Right lobe of liver (tissue), 6 donors: Measurements from ENCODE around the gene RWDD3. TPM values are rescaled to one million over a fixed set of nuclear protein-coding genes. Genes with fewer than 3 reads are reported as not detected.
A peak's percentile ranks its signal among the peaks of the same experiment; 100 is the strongest.

Experiments
- ATAC-seq, 4 donors: fragments of 200-7000 bp; cut with Tn5 transposase; one replicate each; pipeline ENCODE4 v1.9.1; 2020; ENCODE audit warnings: mild to moderate bottlenecking in 4 of 4, moderate library complexity in 4 of 4
- DNase-seq, 3 donors: peaks; one replicate each; pipeline ENCODE4 v3.0.0-alpha.2; 2020
- H3K27ac ChIP-seq, 3 donors: fragments of 200-600 bp; one replicate each; pipeline ENCODE4 v1.8.0; 2022
- H3K27me3 ChIP-seq, 2 donors: fragments of 200-600 bp; one replicate each; pipeline ENCODE4 v1.8.0; 2022
- H3K36me3 ChIP-seq, 4 donors: fragments of 200-600 bp; sonication (generic) in 1 of 4; one replicate each; pipeline versions ENCODE4 v1.5.1 to v1.8.0; 2017 to 2022; ENCODE audit warnings: control low read depth in 1 of 4
- H3K4me1 ChIP-seq, 4 donors: fragments of 200-600 bp; sonication (generic) in 1 of 4; one replicate each; pipeline versions ENCODE4 v1.5.1 to v1.8.0; 2017 to 2022; ENCODE audit warnings: control low read depth in 1 of 4
- H3K4me3 ChIP-seq, 3 donors: fragments of 200-600 bp; one replicate each; pipeline ENCODE4 v1.8.0; 2022
- H3K9me3 ChIP-seq, 4 donors: fragments of 200-600 bp; sonication (generic) in 1 of 4; one replicate each; pipeline versions ENCODE4 v1.5.1 to v1.8.0; 2017 to 2022; ENCODE audit warnings: control low read depth in 1 of 4
- POLR2A ChIP-seq: fragments of 450-650 bp; IDR thresholded peaks from one replicate; pipeline ENCODE4 v1.6.1; 2017; ENCODE audit warnings: antibody characterized with exemption, mild to moderate bottlenecking
- WGBS: methylation state at CpG from one replicate; pipeline ENCODE4 v1.1.6; 2018; ENCODE audit warnings: low coverage, low lambda C conversion rate; ENCODE audit not compliant: insufficient coverage; ENCODE audit errors: missing lambda C conversion rate; 5-methylcytosine and 5-hydroxymethylcytosine counted together
- intact Hi-C, 2 donors: fragments of 100-400 bp; cut with DNase I; formaldehyde crosslinking; loops; one replicate each; pipeline versions ENCODE4 v1.11.2 to v1.14.1; 2022
- long read RNA-seq: library from polyadenylated mRNA; unstranded; transcript quantifications from one replicate; pipeline ENCODE4 v2.0.0, GENCODE V29; 2019
- total RNA-seq, 6 experiments: library from RNA; depleted of rRNA in 2 of 6; stranded (reverse); fragments of >200 nt in 2 of 6; fragmentation: NEBNext Ultra II Directional in 3 of 6; extraction: Animal tissue kit (Norgen Biotek cat#: 25700) in 3 of 6; gene quantifications; one replicate each; pipeline versions ENCODE4 v1.1.0 to v1.2.4, GENCODE V29; 2016 to 2023
- TF ChIP-seq, protein P1 (sequence below), 4 donors: fragments of 200-600 bp in 3 of 4; fragments of 450-650 bp in 1 of 4; IDR thresholded peaks; one replicate each; pipeline versions ENCODE4 v1.5.1 to v1.8.0; 2016 to 2022; ENCODE audit warnings: antibody characterized with exemption in 4 of 4, mild to moderate bottlenecking in 2 of 4
- donor health status: DM: no; HTN: yes; CAD: no.
- donor health status: DM: no; HTN: no; CAD: no.
- donor health status: DM: no; HTN: no; CAD: no.
- donor health status: DM: no; HTN: yes; CAD: no.
- donor health status: DM: no; HTN: yes; CAD: no.

Gene RWDD3
- 10 to 100 TPM in 2 of 6 experiments, 1 to 10 TPM in 4; 3.3 to 13.2 (median 8.0) TPM for total RNA-seq
- long read RNA-seq = 0 reads

DNA sequence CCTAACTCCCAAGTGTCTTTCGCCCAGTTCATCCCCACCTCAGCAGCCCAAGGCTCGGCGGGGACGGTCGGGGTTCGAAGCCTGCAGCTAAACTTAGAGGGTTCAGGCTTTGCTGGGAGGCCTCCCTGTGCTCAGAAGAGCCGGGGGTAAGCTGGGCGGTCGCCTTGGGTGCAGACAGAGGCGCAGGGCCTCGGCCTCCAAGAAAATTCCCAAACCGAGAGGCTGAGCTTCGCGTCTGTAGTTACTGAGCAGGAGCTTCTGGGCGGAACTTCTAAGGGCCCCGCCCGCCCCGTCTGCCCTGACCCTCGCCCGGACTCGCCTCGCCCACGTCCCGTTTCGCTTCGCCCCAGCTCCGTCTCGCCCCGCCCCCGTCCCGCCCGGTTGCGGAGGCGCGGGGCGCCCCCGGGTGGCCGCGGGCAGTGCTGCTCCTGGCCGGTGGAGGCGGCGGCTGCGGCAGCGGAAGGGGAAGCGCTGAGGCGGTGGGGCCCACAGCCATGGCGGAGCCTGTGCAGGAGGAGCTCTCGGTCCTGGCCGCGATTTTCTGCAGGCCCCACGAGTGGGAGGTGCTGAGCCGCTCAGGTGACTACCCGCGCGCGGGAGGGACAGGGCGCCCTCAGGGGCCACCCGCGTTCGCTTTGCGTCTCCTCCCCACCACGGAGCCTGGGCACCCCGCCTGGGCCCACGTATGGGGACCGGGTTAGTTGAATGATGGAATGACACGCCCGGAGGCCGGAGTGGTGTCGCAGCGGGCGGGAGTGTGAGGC lies at the start of gene RWDD3:
RWDD3 (plus strand) TSS at position 474 of the 764 bp plus-strand sequence; CDS start at position 495, 21 bp downstream.
- peak; percentile 90 to 98 (median 96) for ATAC-seq
- H3K4me3 ChIP-seq = peak within 1 kb of the TSS; percentile 69 to 86 (median 84)
- H3K27ac ChIP-seq = peak within 1 kb of the TSS; percentile 85 to 95 (median 92)
- no peaks in the 10 kb centered on the region for H3K9me3 ChIP-seq
- WGBS = 0% methylated on average over 7 of the region's 71 CpGs
- peak; percentile 75 for TF ChIP-seq POLR2A
- TF ChIP-seq, protein P1, sequence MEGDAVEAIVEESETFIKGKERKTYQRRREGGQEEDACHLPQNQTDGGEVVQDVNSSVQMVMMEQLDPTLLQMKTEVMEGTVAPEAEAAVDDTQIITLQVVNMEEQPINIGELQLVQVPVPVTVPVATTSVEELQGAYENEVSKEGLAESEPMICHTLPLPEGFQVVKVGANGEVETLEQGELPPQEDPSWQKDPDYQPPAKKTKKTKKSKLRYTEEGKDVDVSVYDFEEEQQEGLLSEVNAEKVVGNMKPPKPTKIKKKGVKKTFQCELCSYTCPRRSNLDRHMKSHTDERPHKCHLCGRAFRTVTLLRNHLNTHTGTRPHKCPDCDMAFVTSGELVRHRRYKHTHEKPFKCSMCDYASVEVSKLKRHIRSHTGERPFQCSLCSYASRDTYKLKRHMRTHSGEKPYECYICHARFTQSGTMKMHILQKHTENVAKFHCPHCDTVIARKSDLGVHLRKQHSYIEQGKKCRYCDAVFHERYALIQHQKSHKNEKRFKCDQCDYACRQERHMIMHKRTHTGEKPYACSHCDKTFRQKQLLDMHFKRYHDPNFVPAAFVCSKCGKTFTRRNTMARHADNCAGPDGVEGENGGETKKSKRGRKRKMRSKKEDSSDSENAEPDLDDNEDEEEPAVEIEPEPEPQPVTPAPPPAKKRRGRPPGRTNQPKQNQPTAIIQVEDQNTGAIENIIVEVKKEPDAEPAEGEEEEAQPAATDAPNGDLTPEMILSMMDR (IDR thresholded peaks at IDR 0.05) = peak; percentile 89 to 98 (median 93)
- H3K27me3 ChIP-seq = no peaks in the 10 kb centered on the region
- H3K36me3 ChIP-seq = no peaks in the 10 kb centered on the region
- H3K4me1 ChIP-seq = peaks cover 0 to 15% (median 5%) of the 10 kb centered on the region in 4 donors
- intact Hi-C loops = no loop called here
- peak; percentile 95 to 96 (median 95) for DNase-seq

DNA sequence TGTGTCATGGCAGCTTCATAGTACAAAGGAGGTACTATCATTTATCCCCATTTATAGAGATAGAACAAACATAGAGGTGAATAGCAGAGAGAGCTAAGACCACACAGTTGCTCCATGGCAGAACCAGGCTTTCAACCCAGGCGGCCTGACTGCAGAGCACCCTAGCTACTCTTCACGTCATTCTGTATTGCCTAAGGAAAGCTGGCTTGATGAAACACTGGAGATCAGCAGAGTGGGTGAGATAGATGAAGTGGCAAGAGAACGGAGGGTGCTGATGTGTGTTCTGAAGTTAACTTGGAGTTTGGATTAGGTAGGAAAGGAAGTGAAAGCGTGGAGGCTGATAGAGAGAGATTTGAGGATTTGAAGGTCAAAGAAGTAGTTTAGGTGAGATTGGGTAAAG lies 47.9 kb upstream of the RWDD3 start:
- peaks cover 0 to 22% (median 8%) of the 10 kb centered on the region in 4 donors for H3K36me3 ChIP-seq
- TF ChIP-seq, protein P1 (IDR thresholded peaks at IDR 0.05) = no peak
- no peak for TF ChIP-seq POLR2A
- H3K27ac ChIP-seq = no peak overlapping the region
- no peaks in the 10 kb centered on the region for H3K27me3 ChIP-seq
- no peak overlapping the region for H3K4me3 ChIP-seq
- intact Hi-C loops = no loop called here
- ATAC-seq = no peak
- WGBS = 93% methylated on average over 4 of the region's 4 CpGs
- H3K9me3 ChIP-seq = no peaks in the 10 kb centered on the region
- H3K4me1 ChIP-seq = peaks cover 0 to 3% (median 0%) of the 10 kb centered on the region in 4 donors
- no peak for DNase-seq

- intact Hi-C loops = no loop called here
- TF ChIP-seq POLR2A = no peak
- TF ChIP-seq, protein P1 (IDR thresholded peaks at IDR 0.05) = no peak
- 94% methylated on average over 1 of the region's 1 CpG for WGBS
- no peaks in the 10 kb centered on the region for H3K27me3 ChIP-seq
- no peaks in the 10 kb centered on the region for H3K9me3 ChIP-seq
- ATAC-seq (no peak), DNase-seq (no peak)
- peaks cover 0 to 21% (median 0%) of the 10 kb centered on the region in 4 donors for H3K36me3 ChIP-seq
- no peak overlapping the region for H3K4me3 ChIP-seq
- no peak overlapping the region for H3K27ac ChIP-seq
- no peaks in the 10 kb centered on the region for H3K4me1 ChIP-seq
These were observed 40.4 kb upstream of the RWDD3 start for GRCh38 chr1:95193591-95193990.

DNA sequence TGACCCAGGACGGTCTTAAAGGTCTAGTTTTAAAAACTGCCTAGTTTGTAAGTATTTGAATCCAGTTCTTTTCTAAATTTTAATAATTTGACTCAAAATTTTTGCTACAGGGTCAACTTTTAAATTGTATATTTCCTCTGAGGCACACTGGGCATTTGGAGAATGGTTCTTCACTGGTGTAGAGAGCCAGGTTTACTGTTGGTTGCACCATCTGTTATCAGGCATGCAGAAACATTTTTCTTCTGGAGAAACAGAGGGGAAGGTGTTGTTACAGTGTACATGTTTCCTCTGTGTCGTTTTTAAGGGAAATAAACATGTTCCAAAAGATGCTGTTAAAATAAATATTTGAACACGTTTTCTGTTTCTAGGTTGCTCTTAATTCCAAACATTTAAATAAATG lies 39.0 kb upstream of the RWDD3 start:
- intact Hi-C loops = no loop called here
- DNase-seq = no peak
- Histone ChIP-seq H3K4me1 (no peaks in the 10 kb centered on the region), H3K9me3 (no peaks in the 10 kb centered on the region), H3K27ac (no peak overlapping the region), H3K4me3 (no peak overlapping the region), H3K27me3 (no peaks in the 10 kb centered on the region), H3K36me3 (peaks cover 0 to 15% (median 0%) of the 10 kb centered on the region in 4 donors)
- WGBS = 59% methylated on average over 3 of the region's 3 CpGs
- TF ChIP-seq POLR2A = no peak
- TF ChIP-seq, protein P1 (IDR thresholded peaks at IDR 0.05) = no peak
- ATAC-seq = no peak
